Renal cortex interstitium (tissue), 11 donors: ENCODE results near the gene ITSN1. TPM values are rescaled to one million over a fixed set of nuclear protein-coding genes. Genes with fewer than 3 reads are reported as not detected.
A peak's percentile ranks its signal among the peaks of the same experiment; 100 is the strongest.

Experiments
- DNase-seq, 11 donors: peaks; one replicate each; pipeline ENCODE4 v3.0.0-alpha.2; 2013; ENCODE audit warnings: low read depth in 9 of 11, low spot score in 4 of 11; ENCODE audit errors: extremely low read depth in 1 of 11
- polyA plus RNA-seq, 3 donors: library from polyadenylated mRNA; unstranded; fragments of 120-200 nt; gene quantifications; one replicate each; pipeline ENCODE4 v1.2.1, GENCODE V29; 2013; ENCODE audit not compliant: insufficient read length in 3 of 3

ITSN1 gene
- polyA plus RNA-seq, 3 donors: 42.9 to 52.1 (median 47.9) TPM

- DNase-seq: no peak
Observed at GRCh38 chr21:33885172-33885514, 242.8 kb downstream of the ITSN1 start.

DNA sequence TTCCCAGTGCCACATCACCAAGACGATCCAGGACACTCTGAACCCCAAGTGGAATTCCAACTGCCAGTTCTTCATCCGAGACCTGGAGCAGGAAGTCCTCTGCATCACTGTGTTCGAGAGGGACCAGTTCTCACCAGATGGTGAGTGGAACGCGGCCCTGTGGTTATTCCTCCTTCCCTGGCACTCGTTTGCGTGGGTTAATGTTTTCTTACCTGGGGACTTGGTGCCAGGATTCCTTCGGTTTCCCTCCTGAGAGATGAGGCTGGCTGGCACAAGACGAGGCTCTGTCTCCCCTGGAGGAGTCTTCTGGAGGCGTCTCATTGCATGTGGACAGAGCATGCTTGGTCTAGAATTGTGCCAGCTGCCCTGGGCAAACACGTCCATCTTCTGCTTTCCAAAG, 244.0 kb downstream of the ITSN1 start:
- DNase-seq: no peak

DNA sequence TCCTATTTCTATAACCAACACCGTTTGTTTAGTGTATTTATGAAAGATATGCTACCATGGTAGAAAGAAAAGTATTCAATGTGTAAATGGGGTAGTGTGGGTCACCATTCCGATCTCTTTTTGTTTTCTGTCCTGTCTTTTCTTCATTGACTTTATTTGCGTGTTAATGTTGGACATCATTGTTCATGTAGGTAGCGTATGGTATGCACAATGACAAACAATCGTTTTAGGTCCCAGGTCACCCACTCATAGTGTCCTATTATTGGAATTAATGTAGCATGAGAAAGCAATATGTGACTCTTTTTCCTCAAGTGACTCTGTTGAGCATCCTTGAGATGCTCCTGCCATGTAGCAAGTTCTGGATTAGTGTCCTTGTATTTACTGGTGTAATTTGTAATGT, 247.9 kb downstream of the ITSN1 start:
- DNase-seq: no peak

DNA sequence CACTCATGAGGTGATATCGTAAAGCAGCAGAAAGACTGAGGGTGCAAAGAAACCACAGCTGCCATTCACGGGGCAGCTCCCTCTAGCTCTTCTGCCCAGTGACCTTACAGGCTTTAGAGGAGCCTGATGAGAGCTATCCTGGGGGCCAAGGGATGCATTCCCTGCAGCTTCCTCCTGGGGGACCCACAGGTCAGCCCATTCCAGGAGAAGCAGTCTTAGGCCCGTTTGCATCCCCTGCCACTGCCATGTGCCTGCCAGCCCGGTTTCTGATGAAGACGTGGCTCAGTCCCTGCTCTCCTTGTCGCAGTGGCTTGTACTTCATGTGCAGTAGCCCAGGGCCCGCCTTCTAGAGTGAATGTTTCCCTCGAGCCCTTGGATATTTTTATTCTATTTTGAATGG, 250.6 kb downstream of the ITSN1 start:
- DNase-seq: no peak

DNA sequence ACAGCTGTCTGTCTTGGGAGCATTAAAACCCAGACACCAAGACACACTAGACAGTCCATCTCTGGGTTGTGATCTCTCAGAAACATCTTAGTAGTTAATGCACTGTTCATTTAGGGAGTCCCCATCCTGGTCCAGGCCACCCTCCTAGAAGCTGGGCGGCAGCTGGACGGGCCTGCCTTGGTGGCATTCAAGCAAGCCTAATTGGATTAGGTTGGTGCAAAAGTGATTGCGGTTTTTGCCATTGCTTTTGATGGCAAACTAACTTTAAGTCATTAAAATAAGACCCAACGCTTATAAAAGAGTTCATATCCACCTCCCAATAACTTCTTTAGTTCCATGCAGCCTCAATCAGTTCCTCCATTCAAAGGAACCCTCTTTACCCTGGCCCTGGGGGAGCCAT, 251.6 kb downstream of the ITSN1 start:
- DNase-seq: no peak

GRCh38 chr21:33894736-33895288, 252.5 kb downstream of the ITSN1 start:
- DNase-seq: peak; percentile 61 to 88 (median 76)

- DNase-seq: no peak
Observed at GRCh38 chr21:33895356-33895755, 253.1 kb downstream of the ITSN1 start.

- no peak for DNase-seq
Observed at GRCh38 chr21:33896691-33897090, 254.4 kb downstream of the ITSN1 start.

DNA sequence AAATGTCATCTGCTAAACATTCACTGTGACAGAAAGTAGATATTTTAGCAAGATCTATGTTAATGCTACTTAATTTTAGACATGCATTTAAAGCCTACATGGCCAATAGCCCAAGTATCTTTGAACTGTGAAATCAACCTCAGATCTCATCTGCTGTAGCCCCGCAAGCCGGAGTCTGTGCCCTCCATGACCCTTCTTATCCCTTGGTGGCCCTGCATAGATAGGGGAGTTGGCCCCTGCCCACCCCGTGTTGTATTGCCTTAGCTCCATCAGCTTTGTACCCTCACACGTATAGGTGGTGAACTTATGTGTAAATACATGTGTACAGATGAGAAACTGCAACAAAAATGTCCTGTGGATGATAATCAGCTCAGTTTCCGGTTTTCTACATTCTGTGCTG, 254.8 kb downstream of the ITSN1 start:
- DNase-seq: no peak

- DNase-seq: no peak
Observed at GRCh38 chr21:33897739-33898138, 255.4 kb downstream of the ITSN1 start.

DNA sequence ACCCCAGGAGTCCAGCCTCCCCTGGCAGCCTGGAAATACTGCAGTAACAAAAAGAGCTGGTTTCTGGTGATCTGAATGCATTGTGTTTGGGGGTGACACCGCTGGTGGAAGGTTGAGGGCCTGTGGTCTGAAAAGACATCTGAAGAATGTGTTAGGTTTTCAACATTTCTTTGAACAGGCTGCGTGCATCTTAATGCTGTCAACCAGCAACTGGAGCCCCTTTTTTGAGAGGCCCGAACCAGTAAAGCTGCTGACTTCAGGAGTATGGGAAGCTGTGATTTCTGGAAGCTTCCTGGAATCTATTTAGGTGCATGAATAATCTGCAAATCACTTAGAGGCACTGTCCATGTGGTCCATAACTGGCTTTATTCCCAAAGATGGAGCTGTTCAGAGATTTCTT, 256.3 kb downstream of the ITSN1 start:
- no peak for DNase-seq

DNA sequence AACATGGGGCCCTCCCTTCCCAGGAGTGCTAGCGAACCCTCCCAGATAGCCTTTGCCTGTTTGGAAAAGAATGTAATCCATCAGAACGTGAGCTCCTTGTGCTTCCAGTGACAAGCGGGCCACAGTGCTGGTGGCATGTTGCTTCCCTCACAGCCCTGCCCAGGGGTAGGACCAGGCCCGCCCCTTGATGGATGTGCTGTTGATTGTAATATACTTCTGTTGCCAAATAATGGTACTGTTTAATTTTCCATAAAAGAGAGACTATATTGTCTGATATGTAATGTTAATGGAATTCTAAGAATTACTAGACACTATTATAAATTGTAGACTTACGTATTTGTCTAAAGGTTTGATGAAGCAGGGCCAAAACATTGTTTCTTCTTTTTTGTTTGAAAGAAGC, 256.9 kb downstream of the ITSN1 start:
- no peak for DNase-seq

GRCh38 chr21:33901412-33902288, 259.3 kb downstream of the ITSN1 start:
- DNase-seq: peak in 2 of 11 donors; percentile 43

DNA sequence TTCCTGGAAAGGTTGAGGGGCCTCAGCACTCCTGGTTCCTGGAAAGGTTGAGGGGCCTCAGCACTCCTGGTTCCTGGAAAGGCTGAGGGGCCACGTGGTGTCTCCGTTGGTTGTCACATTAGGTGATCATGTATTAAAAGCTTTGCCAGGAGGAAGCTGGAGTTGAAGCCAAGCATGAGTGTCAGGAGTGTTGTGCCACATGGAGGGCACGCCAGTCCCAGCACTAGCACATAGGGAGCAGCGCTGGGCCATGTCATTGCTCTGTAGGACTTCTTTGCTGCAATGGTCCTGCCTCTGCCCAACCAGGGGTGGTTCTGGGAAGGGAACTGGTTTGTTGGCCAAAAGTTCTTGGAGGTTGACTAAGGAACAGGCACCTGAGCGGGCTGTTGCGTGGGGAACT, 260.0 kb downstream of the ITSN1 start:
- DNase-seq: no peak

DNA sequence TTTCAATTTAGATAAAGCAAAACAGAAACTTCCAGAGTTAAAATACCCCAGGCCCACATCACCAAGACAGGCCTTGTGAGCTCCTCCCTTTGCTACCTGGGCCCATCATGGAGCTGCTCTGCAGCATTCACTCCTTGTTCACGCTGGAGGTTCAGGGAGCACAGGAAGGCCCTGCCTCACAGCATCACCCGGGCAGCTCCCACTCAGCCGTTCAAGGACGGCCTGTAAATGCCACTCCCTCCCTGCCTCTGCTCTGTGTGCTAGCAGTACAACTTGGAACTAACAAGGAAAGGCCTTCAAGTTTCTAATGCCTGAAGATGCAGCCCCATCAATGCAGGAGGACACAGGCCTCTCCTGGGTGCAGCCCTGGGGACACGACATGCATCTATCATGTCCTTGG, 261.7 kb downstream of the ITSN1 start:
- no peak for DNase-seq

GRCh38 chr21:33908760-33909159, 266.5 kb downstream of the ITSN1 start:
- no peak for DNase-seq

DNA sequence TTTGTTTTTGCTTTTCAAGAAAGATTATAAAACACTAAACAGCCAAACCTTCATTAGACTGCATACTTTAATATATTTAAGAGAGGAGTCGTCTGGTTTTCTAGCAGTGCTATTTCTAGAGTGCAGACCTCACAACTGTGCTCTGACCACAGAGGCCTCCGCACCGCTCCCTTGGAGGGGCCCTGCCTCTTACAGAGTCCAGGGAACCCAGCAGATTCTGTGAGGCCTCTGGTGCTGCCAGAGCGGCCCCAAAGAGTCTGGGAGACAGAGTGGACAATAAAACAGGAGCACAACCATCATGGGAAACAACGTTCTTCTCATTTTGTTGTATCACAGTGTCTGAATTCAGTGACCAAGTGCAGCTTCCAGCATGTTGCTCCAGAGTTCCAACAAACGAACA, 267.5 kb downstream of the ITSN1 start:
- no peak for DNase-seq

DNA sequence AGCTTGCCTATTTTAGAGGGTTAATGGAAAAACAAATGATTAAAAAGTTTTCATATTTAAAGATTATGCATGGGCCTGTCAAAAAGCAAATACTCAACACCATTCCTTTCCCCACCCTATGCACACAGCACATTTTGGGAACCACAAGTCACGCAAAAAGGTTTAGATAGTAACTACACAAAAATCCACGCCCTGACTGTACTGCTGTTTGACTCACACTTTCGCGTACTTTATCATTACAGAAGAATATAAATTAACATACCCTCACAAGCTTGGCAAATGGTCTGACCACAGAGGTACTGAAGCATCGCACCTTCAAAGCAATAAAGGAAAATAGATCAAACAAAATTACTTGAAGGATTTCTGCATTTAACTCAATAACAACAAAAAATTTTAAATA, 271.9 kb downstream of the ITSN1 start:
- no peak for DNase-seq

GRCh38 chr21:33915368-33916199, 273.3 kb downstream of the ITSN1 start, which contains the start of gene ATP5PO:
Gene ATP5PO (minus strand): TSS chr21:33915804. CDS start chr21:33915763, 41 bp downstream.
- DNase-seq: peak; percentile 90 to 98 (median 96)

GRCh38 chr21:33916200-33916567, 273.9 kb downstream of the ITSN1 start:
- DNase-seq: no peak
